HepG2 (cell line): Measurements from ENCODE around the gene RER1. TPM values are rescaled to one million over a fixed set of nuclear protein-coding genes. Genes with fewer than 3 reads are reported as not detected.

Experiments
- ATF7-NPFF ChIP-seq: sonication (generic); formaldehyde crosslinking; IDR thresholded peaks from 2 replicates; pipeline ENCODE4 v1.8.1; 2023; ENCODE audit warnings: mild to moderate bottlenecking, low read depth, missing genetic modification reagents, moderate library complexity
- CHD4 ChIP-seq: fragments of 200-600 bp; sonication (generic); IDR thresholded peaks from 2 replicates; pipeline ENCODE4 v1.7.0; 2017; ENCODE audit warnings: mild to moderate bottlenecking, low read length, borderline replicate concordance
- EED ChIP-seq: sonication (generic); formaldehyde crosslinking; IDR thresholded peaks from 2 replicates; pipeline ENCODE4 v1.5.0; 2020; ENCODE audit warnings: mild to moderate bottlenecking, missing genetic modification reagents
- GZF1 ChIP-seq: sonication (generic); formaldehyde crosslinking; IDR thresholded peaks from 2 replicates; pipeline ENCODE4 v1.5.1; 2020; ENCODE audit warnings: mild to moderate bottlenecking, missing genetic modification reagents
- HOXD1 ChIP-seq: sonication (generic); formaldehyde crosslinking; IDR thresholded peaks from 2 replicates; pipeline ENCODE4 v1.5.0; 2020; ENCODE audit warnings: missing genetic modification reagents
- KMT2A ChIP-seq: sonication (generic); formaldehyde crosslinking; IDR thresholded peaks from 2 replicates; pipeline ENCODE4 v1.4.0; 2020; ENCODE audit warnings: missing genetic modification reagents
- MAFF ChIP-seq: IDR thresholded peaks from 2 replicates; pipeline ENCODE4 v1.6.1; 2011; ENCODE audit warnings: low read depth, low read length, improper control_type of control experiment
- RFX1 ChIP-seq: fragments of 450-650 bp; IDR thresholded peaks from 2 replicates; pipeline ENCODE4 v1.6.1; 2017
- SMAD9 ChIP-seq: sonication (generic); formaldehyde crosslinking; IDR thresholded peaks from 2 replicates; pipeline ENCODE4 v1.5.1; 2020; ENCODE audit warnings: mild to moderate bottlenecking, missing genetic modification reagents
- ZBED4 ChIP-seq: sonication (generic); formaldehyde crosslinking; IDR thresholded peaks from 2 replicates; pipeline ENCODE4 v1.4.0; 2020; ENCODE audit warnings: missing genetic modification reagents, borderline replicate concordance
- ZNF18 ChIP-seq: sonication (generic); formaldehyde crosslinking; IDR thresholded peaks from 2 replicates; pipeline ENCODE4 v1.8.0; 2022; ENCODE audit warnings: mild to moderate bottlenecking, missing genetic modification reagents; ENCODE audit not compliant: insufficient replicate concordance
- ZNF207 ChIP-seq: fragments of 450-650 bp; IDR thresholded peaks from 2 replicates; pipeline ENCODE4 v1.6.1; 2016; ENCODE audit warnings: antibody characterized with exemption, borderline replicate concordance
- ZNF546 ChIP-seq: sonication (generic); formaldehyde crosslinking; conservative IDR thresholded peaks from 2 replicates; pipeline ENCODE4 v1.8.1; 2023; ENCODE audit warnings: mild to moderate bottlenecking, missing genetic modification reagents
- ZNF616 ChIP-seq: sonication (generic); formaldehyde crosslinking; IDR thresholded peaks from 2 replicates; pipeline ENCODE4 v1.5.0; 2020; ENCODE audit warnings: low read depth, mild to moderate bottlenecking, missing genetic modification reagents
- ZNF747 ChIP-seq: sonication (generic); formaldehyde crosslinking; IDR thresholded peaks from 2 replicates; pipeline ENCODE4 v1.8.1; 2023; ENCODE audit warnings: missing genetic modification reagents, mild to moderate bottlenecking, borderline replicate concordance
- polyA plus RNA-seq, 8 experiments: library from polyadenylated mRNA; depleted of rRNA in 3 of 8; stranded (reverse) in 7 of 8; unstranded in 1 of 8; fragments of >200 nt; fragmentation: Illumina TruSeq in 4 of 8; extraction: Trizol in 4 of 8; gene quantifications; 2 replicates each; pipeline versions ENCODE4 v1.2.1 to v1.2.3, GENCODE V29; 2011 to 2016; ENCODE audit warnings: low read depth in 4 of 8, missing spikeins in 1 of 8, mixed read lengths in 1 of 8; ENCODE audit not compliant: insufficient read depth in 1 of 8
- total RNA-seq, 5 experiments: library from RNA; depleted of rRNA; stranded (reverse); fragments of >200 nt; fragmentation: Illumina TruSeq; extraction: Trizol; gene quantifications; 2 replicates each; pipeline ENCODE4 v1.2.3, GENCODE V29; 2016; ENCODE audit warnings: low read depth in 1 of 5
- TF ChIP-seq, protein P1 (sequence below): sonication (generic); formaldehyde crosslinking; IDR thresholded peaks from 2 replicates; pipeline ENCODE4 v1.4.0; 2020; ENCODE audit warnings: missing genetic modification reagents, low read depth, mild to moderate bottlenecking, borderline replicate concordance
- TF ChIP-seq, protein P2 (sequence below): sonication (generic); formaldehyde crosslinking; IDR thresholded peaks from 2 replicates; pipeline ENCODE4 v1.8.0; 2022; ENCODE audit warnings: mild to moderate bottlenecking, missing genetic modification reagents, borderline replicate concordance
- TF ChIP-seq, protein P3 (sequence below): sonication (generic); formaldehyde crosslinking; IDR thresholded peaks from 2 replicates; pipeline ENCODE4 v1.5.0; 2020; ENCODE audit warnings: missing genetic modification reagents
- TF ChIP-seq, protein P4 (sequence below): sonication (generic); formaldehyde crosslinking; IDR thresholded peaks from 2 replicates; pipeline ENCODE4 v1.8.1; 2023; ENCODE audit warnings: mild to moderate bottlenecking, inconsistent platforms, moderate library complexity, missing genetic modification reagents, borderline replicate concordance

The RER1 gene
- total and polyA plus RNA-seq, 2 of the 13 experiments (the other 11 are each of a cell fraction or from before 2014, with no cell fraction given) = 128 to 164 TPM

GRCh38 chr1:2412773-2413494, 21.3 kb downstream of the RER1 start (continued):
- TF ChIP-seq ZBED4 (CRISPR knock-in tag) (peak; percentile 14; the same call in 1 of the 2 replicates), ATF7-NPFF (CRISPR knock-in tag) (no peak; the same call in none of the 2 replicates), SMAD9 (CRISPR knock-in tag) (0 out of 2 replicates have a peak, but pooled peaks have one; percentile 90), CHD4 (no peak), RFX1 (no peak), HOXD1 (peak; percentile 71; the same call in 1 of the 2 replicates), ZNF546 (CRISPR knock-in tag) (no peak; the same call in 1 of the 2 replicates), ZNF18 (CRISPR knock-in tag) (peak; percentile 89), EED (CRISPR knock-in tag) (no peak; the same call in 1 of the 2 replicates), GZF1 (no peak; the same call in 1 of the 2 replicates), KMT2A (CRISPR knock-in tag) (no peak), ZNF207 (no peak), ZNF747 (peak; percentile 85; the same call in 1 of the 2 replicates), ZNF616 (CRISPR knock-in tag) (no peak), MAFF (no peak)
- TF ChIP-seq, protein P1, sequence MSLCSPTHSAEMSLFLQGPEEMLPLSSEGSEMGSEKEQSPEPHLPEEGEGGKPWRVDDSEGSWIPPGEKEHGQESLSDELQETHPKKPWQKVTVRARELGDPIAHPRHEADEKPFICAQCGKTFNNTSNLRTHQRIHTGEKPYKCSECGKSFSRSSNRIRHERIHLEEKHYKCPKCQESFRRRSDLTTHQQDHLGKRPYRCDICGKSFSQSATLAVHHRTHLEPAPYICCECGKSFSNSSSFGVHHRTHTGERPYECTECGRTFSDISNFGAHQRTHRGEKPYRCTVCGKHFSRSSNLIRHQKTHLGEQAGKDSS (CRISPR knock-in tag) = no peak
- TF ChIP-seq, protein P2, sequence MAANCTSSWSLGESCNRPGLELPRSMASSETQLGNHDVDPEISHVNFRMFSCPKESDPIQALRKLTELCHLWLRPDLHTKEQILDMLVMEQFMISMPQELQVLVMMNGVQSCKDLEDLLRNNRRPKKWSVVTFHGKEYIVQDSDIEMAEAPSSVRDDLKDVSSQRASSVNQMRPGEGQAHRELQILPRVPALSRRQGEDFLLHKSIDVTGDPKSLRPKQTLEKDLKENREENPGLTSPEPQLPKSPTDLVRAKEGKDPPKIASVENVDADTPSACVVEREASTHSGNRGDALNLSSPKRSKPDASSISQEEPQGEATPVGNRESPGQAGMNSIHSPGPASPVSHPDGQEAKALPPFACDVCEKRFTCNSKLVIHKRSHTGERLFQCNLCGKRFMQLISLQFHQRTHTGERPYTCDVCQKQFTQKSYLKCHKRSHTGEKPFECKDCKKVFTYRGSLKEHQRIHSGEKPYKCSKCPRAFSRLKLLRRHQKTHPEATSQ (CRISPR knock-in tag) = no peak
- TF ChIP-seq, protein P3, sequence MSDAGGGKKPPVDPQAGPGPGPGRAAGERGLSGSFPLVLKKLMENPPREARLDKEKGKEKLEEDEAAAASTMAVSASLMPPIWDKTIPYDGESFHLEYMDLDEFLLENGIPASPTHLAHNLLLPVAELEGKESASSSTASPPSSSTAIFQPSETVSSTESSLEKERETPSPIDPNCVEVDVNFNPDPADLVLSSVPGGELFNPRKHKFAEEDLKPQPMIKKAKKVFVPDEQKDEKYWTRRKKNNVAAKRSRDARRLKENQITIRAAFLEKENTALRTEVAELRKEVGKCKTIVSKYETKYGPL (CRISPR knock-in tag) = peak; percentile 46; the same call in 1 of the 2 replicates
- TF ChIP-seq, protein P4, sequence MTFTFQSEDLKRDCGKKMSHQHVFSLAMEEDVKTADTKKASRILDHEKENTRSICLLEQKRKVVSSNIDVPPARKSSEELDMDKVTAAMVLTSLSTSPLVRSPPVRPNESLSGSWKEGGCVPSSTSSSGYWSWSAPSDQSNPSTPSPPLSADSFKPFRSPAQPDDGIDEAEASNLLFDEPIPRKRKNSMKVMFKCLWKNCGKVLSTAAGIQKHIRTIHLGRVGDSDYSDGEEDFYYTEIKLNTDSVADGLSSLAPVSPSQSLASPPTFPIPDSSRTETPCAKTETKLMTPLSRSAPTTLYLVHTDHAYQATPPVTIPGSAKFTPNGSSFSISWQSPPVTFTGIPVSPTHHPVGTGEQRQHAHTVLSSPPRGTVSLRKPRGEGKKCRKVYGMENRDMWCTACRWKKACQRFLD (CRISPR knock-in tag) = peak; percentile 70; the same call in 1 of the 2 replicates
